Chondrocyte (in vitro differentiated cells): ENCODE results near the gene MAP3K8. TPM values are rescaled to one million over a fixed set of nuclear protein-coding genes. Genes with fewer than 3 reads are reported as not detected.

Experiments used
- DNase-seq: peaks from one replicate; pipeline ENCODE4 v3.0.0; 2021; ENCODE audit warnings: mixed read lengths, low spot score
- H3K27ac Mint-ChIP-seq: one replicate; pipeline ENCODE4 v1.8.0; 2021; ENCODE audit warnings: mild to moderate bottlenecking, moderate library complexity, mixed read lengths; ENCODE audit not compliant: unreplicated experiment
- H3K27me3 Mint-ChIP-seq: 2 replicates; pipeline ENCODE4 v1.8.0; 2021; ENCODE audit warnings: low read depth, mixed read lengths
- H3K36me3 Mint-ChIP-seq: 2 replicates; pipeline ENCODE4 v1.8.0; 2021; ENCODE audit warnings: low read depth, mixed read lengths
- H3K4me1 Mint-ChIP-seq: 2 replicates; pipeline ENCODE4 v1.8.0; 2021; ENCODE audit warnings: low read depth, mild to moderate bottlenecking, mixed read lengths
- H3K4me3 Mint-ChIP-seq: one replicate; pipeline ENCODE4 v1.8.0; 2021; ENCODE audit warnings: mild to moderate bottlenecking, moderate library complexity, mixed read lengths; ENCODE audit not compliant: unreplicated experiment
- H3K9me3 Mint-ChIP-seq: 2 replicates; pipeline ENCODE4 v1.8.0; 2021; ENCODE audit warnings: low read depth, mixed read lengths
- total RNA-seq: library from RNA; stranded (reverse); gene quantifications from 3 replicates; pipeline ENCODE4 v1.2.1, GENCODE V29; 2021
- TF ChIP-seq, protein P1 (sequence below): fragments of 200-600 bp; sonication (generic); IDR thresholded peaks from 2 replicates; pipeline ENCODE4 v1.5.0; 2021; ENCODE audit warnings: antibody characterized with exemption, mild to moderate bottlenecking, moderate library complexity

Gene MAP3K8
- total RNA-seq, 1 donor from 2014 or later, result 9.4 TPM

DNA sequence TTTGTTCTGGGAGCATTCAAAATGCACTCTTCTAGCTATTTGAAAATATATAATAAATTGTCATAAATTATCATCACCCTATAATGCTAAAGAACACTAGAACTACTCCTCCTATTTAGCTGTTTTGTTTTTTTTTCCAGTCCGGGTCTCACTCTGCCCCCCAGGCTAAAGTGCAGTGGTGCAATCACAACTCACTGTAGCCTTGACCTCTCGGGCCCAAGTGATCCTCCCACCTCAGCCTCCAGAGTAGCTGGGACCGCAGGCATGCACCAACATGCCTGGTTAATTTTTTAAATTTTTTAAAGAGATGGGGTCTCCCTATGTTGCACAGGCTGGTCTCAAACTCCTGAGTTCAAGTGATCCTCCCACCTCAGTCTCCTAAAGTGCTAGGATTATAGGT, 43.8 kb upstream of the MAP3K8 start:
- Mint-ChIP-seq H3K9me3 (peaks cover 2% of the 10 kb centered on the region), H3K4me3 (no peak overlapping the region), H3K36me3 (no peaks in the 10 kb centered on the region), H3K4me1 (peaks cover 3% of the 10 kb centered on the region), H3K27ac (no peak overlapping the region), H3K27me3 (peaks cover 27% of the 10 kb centered on the region)
- no peak for DNase-seq
- TF ChIP-seq, protein P1, sequence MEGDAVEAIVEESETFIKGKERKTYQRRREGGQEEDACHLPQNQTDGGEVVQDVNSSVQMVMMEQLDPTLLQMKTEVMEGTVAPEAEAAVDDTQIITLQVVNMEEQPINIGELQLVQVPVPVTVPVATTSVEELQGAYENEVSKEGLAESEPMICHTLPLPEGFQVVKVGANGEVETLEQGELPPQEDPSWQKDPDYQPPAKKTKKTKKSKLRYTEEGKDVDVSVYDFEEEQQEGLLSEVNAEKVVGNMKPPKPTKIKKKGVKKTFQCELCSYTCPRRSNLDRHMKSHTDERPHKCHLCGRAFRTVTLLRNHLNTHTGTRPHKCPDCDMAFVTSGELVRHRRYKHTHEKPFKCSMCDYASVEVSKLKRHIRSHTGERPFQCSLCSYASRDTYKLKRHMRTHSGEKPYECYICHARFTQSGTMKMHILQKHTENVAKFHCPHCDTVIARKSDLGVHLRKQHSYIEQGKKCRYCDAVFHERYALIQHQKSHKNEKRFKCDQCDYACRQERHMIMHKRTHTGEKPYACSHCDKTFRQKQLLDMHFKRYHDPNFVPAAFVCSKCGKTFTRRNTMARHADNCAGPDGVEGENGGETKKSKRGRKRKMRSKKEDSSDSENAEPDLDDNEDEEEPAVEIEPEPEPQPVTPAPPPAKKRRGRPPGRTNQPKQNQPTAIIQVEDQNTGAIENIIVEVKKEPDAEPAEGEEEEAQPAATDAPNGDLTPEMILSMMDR, result no peak

DNA sequence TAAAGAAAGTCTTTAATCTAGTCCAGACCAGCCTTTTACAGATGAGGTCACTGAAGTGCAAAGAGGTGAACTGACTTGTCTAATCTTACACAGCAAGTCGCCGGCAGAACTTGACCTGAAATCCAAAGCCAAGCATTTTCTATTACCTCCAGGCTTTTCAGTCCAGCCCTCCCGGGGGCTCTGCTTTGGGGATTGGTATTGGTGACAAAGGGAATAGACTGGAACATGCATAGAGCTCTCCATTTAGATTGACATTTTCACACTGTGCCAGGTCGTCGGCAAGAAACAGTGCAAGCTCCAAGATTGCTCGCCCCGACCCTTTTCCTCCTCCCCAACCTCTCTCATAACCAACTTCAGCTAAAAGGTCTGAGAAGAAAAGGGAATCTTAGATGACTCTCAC, 42.7 kb upstream of the MAP3K8 start:
- H3K9me3 Mint-ChIP-seq, result peaks cover 2% of the 10 kb centered on the region
- DNase-seq, result no peak
- no peaks in the 10 kb centered on the region for H3K36me3 Mint-ChIP-seq
- no peak overlapping the region for H3K4me3 Mint-ChIP-seq
- H3K27me3 Mint-ChIP-seq, result peaks cover 28% of the 10 kb centered on the region
- peaks cover 3% of the 10 kb centered on the region for H3K4me1 Mint-ChIP-seq
- no peak overlapping the region for H3K27ac Mint-ChIP-seq
- TF ChIP-seq, protein P1, result no peak

DNA sequence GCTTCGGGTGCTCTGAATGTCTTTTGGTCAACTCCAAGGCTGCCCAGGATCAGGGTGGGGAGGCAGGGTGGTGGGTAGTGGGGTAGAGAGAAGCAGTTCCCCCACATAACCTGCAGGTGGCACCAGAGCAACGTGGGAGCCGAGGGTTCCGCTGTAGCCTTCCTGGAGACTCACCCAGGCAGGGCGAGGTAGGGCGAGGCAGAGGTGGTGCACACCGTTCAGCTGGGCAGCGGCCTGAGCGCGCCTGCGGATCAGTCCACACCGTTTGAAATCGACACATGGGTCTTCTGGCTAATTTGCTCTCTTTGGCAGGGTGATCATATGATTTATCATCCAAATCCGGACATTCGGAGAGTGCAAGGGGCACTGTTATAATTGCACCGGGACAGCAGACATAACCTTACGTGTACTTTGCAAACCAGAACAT, 41.4 kb upstream of the MAP3K8 start:
- no peak overlapping the region for H3K27ac Mint-ChIP-seq
- no peak overlapping the region for H3K4me3 Mint-ChIP-seq
- peaks cover under 1% of the 10 kb centered on the region for H3K9me3 Mint-ChIP-seq
- TF ChIP-seq, protein P1, result peak; percentile 98
- no peaks in the 10 kb centered on the region for H3K36me3 Mint-ChIP-seq
- peaks cover 33% of the 10 kb centered on the region for H3K27me3 Mint-ChIP-seq
- H3K4me1 Mint-ChIP-seq, result peaks cover 3% of the 10 kb centered on the region
- DNase-seq, result no peak

DNA sequence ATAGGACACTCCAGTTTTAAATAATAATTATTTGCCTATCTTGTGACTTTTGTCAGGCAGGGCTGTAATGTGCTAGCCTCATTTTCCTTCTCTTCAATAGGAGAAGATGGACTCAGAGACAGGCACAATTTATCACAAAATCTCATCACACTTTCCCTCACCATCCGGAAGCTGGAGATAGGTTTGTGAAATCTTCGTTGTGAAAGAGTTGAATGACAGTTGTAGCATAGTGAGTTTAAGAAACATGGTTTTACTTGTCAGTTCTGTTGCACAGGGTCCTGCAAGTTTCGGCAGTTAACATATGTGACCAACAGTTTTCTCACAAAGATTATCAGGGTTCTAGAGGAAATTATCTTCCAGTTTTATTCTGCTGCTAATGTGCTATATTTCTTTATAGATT, 37.7 kb upstream of the MAP3K8 start:
- H3K36me3 Mint-ChIP-seq, result no peaks in the 10 kb centered on the region
- peaks cover 33% of the 10 kb centered on the region for H3K27me3 Mint-ChIP-seq
- TF ChIP-seq, protein P1, result no peak
- no peak overlapping the region for H3K27ac Mint-ChIP-seq
- peaks cover 7% of the 10 kb centered on the region for H3K4me1 Mint-ChIP-seq
- H3K4me3 Mint-ChIP-seq, result no peak overlapping the region
- no peak for DNase-seq
- H3K9me3 Mint-ChIP-seq, result peaks cover 3% of the 10 kb centered on the region

DNA sequence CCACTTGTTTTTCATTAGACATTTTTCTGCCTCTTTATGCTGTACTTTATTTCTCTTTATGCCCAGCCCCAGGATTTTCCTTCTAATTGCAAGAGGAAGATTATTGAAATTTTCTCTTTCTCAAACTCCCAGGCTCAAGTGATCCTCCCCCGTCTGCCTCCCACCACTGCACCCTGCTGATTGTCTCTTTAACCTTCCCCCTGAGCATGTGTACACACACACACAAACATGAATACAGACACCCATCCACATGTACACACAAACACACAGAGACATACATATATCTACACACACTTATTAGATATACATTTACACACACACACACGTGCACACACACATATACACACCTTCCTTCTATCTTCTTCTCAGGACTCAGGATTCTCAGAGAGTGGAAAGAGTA, 37.3 kb upstream of the MAP3K8 start:
- Mint-ChIP-seq H3K27ac (no peak overlapping the region), H3K4me1 (peaks cover 11% of the 10 kb centered on the region), H3K27me3 (peaks cover 29% of the 10 kb centered on the region), H3K9me3 (peaks cover 3% of the 10 kb centered on the region), H3K4me3 (no peak overlapping the region), H3K36me3 (no peaks in the 10 kb centered on the region)
- DNase-seq, result no peak
- TF ChIP-seq, protein P1, result no peak
